ENCODE measurements around the gene OXNAD1.
A peak's percentile ranks its signal among the peaks of the same experiment; 100 is the strongest.

The OXNAD1 gene

GRCh38 chr3:16239086-16239770, 25.8 kb upstream of the OXNAD1 start:
- DNase-seq (ENCODE audit: low read depth), result peak; percentile 14
- no peak overlapping the region for H3K4me3 ChIP-seq (replicated peaks; ENCODE audit: low read depth, low read length)

DNA sequence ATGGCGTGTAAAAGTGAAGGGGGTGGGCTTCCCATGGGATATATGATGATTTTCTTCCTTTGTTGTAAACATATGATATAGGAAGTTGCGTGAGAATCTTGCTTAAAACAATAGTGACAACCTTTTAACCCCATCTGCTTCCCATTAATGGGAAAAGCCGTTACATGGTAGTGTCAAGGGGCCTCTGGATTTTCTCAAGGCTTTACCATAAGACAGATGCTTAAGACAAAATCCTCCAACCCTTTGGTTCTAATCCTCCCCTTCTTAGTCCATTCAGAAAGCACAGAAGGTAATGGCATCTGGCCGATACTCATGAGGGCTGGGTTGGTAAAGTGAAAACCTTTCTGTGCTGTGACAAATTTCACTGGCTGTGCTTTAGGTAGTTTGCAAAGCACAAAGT, 25.2 kb upstream of the OXNAD1 start:
- DNase-seq (ENCODE audit: low read depth), result peak; percentile 28
- TF ChIP-seq CTCF (IDR thresholded peaks at IDR 0.05; ENCODE audit: low read length, missing control alignments), result no peak
- no peak overlapping the region for H3K4me3 ChIP-seq (replicated peaks; ENCODE audit: low read depth, low read length)

More at GRCh38 chr3:16239086-16239770, 25.8 kb upstream of the OXNAD1 start:
- TF ChIP-seq CTCF (IDR thresholded peaks at IDR 0.05; ENCODE audit: low read length, missing control alignments), result no peak

GRCh38 chr3:16240229-16241023, 24.6 kb upstream of the OXNAD1 start:
- no peak for TF ChIP-seq CTCF (IDR thresholded peaks at IDR 0.05; ENCODE audit: low read length, missing control alignments)
- no peak overlapping the region for H3K4me3 ChIP-seq (replicated peaks; ENCODE audit: low read depth, low read length)
- peak; percentile 85 for DNase-seq (ENCODE audit: low read depth)

- no peak for DNase-seq (ENCODE audit: low read depth)
- no peak overlapping the region for H3K4me3 ChIP-seq (replicated peaks; ENCODE audit: low read depth, low read length)
- TF ChIP-seq CTCF (IDR thresholded peaks at IDR 0.05; ENCODE audit: low read length, missing control alignments), result no peak
Measured at GRCh38 chr3:16241225-16241624, 23.8 kb upstream of the OXNAD1 start.

GRCh38 chr3:16242177-16242576, 22.8 kb upstream of the OXNAD1 start:
- TF ChIP-seq CTCF (IDR thresholded peaks at IDR 0.05; ENCODE audit: low read length, missing control alignments), result no peak
- no peak for DNase-seq (ENCODE audit: low read depth)
- no peak overlapping the region for H3K4me3 ChIP-seq (replicated peaks; ENCODE audit: low read depth, low read length)

DNA sequence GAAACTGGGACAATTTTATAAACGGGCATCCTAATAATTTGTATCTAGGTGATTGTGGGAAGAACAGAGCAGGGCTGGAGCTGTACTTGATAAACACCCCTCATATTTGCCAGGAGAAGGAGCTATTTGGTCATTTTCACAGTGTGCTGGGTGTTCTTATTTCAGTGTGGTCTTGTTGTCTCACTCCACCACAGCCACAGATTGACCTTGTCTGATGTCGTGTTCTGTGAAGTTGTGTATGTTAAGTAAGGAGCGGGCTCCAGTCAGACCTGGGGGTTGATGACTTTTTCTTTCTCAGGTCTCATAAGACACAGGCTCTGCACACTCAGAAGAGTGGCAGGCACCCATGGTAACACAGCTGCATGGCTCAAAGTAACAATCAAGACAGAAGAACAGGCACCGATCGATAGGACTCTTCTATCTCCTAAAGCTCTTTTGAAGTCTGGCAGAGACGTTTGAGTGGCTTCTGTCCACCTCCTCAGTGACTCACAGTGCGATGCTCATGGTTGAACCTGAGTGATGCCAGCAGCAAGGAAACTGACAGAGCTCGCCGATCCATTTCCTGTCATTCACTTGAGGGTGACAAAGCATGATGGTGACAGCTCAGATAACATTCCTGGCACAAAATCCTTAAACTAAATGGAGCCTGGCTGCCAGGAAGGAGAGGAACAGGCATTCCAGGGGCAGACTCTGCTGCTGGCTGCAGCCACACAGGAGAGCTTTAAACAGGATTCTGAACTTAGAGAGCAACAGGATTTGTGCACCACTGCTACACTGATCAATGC, 21.1 kb upstream of the OXNAD1 start:
- DNase-seq (ENCODE audit: low read depth), result peak; percentile 39
- no peak for TF ChIP-seq CTCF (IDR thresholded peaks at IDR 0.05; ENCODE audit: low read length, missing control alignments)
- no peak overlapping the region for H3K4me3 ChIP-seq (replicated peaks; ENCODE audit: low read depth, low read length)

Measured in fibroblast of pulmonary artery (primary cell).